SK-N-SH treated with all-trans-retinoic acid at 6 μM for 48 hours (cell line): Measurements from ENCODE around the gene RNF44.

Source experiments
- BACH2 ChIP-seq: fragments of 250-450 bp; sonication (Bioruptor Pico); IDR thresholded peaks from 2 replicates; pipeline ENCODE4 v1.9.0; 2021; ENCODE audit warnings: mild to moderate bottlenecking, borderline replicate concordance
- ESRRG ChIP-seq: fragments of 250-450 bp; sonication (Bioruptor Pico); IDR thresholded peaks from 2 replicates; pipeline ENCODE4 v1.6.1; 2021; ENCODE audit warnings: mild to moderate bottlenecking
- TF ChIP-seq, protein P1 (sequence below): fragments of 250-450 bp; sonication (Bioruptor Pico); IDR thresholded peaks from 2 replicates; pipeline ENCODE4 v1.8.0; 2021; ENCODE audit warnings: low read depth, mild to moderate bottlenecking, moderate library complexity, borderline replicate concordance
- TF ChIP-seq, protein P2 (sequence below): fragments of 250-450 bp; sonication (Bioruptor Pico); IDR thresholded peaks from 2 replicates; pipeline ENCODE4 v1.8.0; 2020; ENCODE audit warnings: mild to moderate bottlenecking, moderate library complexity, borderline replicate concordance

DNA sequence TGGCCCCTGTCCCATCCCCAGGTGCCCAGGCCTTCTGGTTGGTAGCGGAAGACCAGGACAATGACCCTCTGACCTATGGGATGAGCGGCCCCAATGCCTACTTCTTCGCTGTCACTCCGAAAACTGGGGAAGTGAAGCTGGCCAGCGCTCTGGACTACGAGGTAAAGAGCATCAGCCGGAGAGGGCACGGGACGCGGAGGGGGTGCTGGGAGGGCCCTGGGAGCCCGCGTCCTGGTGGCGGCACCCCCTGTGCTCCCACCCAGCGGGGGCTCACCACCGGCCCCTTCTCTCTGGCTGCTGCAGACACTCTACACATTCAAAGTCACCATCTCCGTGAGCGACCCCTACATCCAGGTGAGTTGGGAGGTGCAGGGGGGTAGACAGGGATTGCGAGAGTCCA, 31.5 kb upstream of the RNF44 start:
- TF ChIP-seq, protein P1, sequence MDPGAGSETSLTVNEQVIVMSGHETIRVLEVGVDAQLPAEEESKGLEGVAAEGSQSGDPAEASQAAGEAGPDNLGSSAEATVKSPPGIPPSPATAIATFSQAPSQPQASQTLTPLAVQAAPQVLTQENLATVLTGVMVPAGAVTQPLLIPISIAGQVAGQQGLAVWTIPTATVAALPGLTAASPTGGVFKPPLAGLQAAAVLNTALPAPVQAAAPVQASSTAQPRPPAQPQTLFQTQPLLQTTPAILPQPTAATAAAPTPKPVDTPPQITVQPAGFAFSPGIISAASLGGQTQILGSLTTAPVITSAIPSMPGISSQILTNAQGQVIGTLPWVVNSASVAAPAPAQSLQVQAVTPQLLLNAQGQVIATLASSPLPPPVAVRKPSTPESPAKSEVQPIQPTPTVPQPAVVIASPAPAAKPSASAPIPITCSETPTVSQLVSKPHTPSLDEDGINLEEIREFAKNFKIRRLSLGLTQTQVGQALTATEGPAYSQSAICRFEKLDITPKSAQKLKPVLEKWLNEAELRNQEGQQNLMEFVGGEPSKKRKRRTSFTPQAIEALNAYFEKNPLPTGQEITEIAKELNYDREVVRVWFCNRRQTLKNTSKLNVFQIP (CRISPR knock-in tag) = no peak
- TF ChIP-seq ESRRG (CRISPR knock-in tag) (no peak), BACH2 (CRISPR knock-in tag) (no peak)
- TF ChIP-seq, protein P2, sequence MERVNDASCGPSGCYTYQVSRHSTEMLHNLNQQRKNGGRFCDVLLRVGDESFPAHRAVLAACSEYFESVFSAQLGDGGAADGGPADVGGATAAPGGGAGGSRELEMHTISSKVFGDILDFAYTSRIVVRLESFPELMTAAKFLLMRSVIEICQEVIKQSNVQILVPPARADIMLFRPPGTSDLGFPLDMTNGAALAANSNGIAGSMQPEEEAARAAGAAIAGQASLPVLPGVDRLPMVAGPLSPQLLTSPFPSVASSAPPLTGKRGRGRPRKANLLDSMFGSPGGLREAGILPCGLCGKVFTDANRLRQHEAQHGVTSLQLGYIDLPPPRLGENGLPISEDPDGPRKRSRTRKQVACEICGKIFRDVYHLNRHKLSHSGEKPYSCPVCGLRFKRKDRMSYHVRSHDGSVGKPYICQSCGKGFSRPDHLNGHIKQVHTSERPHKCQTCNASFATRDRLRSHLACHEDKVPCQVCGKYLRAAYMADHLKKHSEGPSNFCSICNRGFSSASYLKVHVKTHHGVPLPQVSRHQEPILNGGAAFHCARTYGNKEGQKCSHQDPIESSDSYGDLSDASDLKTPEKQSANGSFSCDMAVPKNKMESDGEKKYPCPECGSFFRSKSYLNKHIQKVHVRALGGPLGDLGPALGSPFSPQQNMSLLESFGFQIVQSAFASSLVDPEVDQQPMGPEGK (CRISPR knock-in tag) = no peak
